ENCODE data around the gene ZNF841.
"Not testable (repeated sequence)": the region's sequence is repeated elsewhere in the genome, so short reads cannot be mapped to it uniquely, and the experiment has no call there.

ZNF841 gene

DNA sequence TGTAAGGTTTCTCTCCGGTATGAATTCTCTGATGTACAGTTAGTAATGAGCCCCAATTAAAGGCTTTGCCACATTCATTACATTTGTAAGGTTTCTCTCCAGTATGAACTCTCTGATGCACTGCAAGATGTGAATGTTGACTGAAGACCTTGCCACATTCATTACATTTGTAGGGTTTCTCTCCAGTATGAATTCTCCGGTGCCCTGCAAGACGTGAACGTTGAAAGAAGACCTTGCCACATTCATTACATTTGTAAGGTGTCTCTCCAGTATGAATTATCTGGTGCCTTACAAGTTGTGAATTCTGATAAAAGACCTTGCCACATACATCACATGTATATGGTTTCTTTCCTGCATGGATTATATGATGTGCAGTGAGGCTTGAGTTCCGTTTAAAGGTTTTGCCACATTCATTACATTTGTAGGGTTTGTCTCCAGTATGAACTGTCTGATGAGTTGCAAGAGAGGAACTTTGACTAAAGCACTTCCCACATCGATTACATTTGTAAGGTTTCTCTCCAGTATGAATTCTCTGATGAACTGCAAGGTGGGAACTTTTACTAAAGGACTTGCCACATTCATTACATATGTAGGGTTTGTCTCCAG, 29.2 kb downstream of the ZNF841 start:
- no peak for DNase-seq

- no peak for DNase-seq
Measured at GRCh38 chr19:52065399-52065798, 30.2 kb downstream of the ZNF841 start.

GRCh38 chr19:52056480-52056879, 39.1 kb downstream of the ZNF841 start:
- not testable (repeated sequence) for DNase-seq

DNA sequence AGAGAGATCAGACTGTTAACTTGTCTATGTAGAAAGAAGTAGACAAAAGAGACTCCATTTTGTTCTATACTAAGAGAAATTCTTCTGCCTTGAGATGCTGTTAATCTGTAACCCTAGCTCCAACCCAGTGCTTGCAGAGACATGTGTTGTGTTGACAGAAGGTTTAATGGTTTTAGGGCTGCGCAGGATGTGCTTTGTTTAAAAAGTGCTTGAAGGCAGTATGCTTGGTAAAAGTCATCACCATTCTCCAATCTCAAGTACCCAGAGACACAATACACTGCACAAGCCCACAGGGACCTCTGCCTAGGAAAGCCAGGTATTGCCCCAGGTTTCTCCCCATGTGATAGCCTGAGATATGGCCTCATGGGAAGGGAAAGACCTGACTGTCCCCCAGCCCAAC, 43.8 kb downstream of the ZNF841 start:
- not testable (repeated sequence) for DNase-seq

- DNase-seq = no peak
Measured at GRCh38 chr19:52048555-52049501, 46.7 kb downstream of the ZNF841 start, which contains the start of gene ZNF432. TSS of gene ZNF432 (minus strand) at chr19:52048838. CDS start at chr19:52046868, 1,970 bp downstream.

DNA sequence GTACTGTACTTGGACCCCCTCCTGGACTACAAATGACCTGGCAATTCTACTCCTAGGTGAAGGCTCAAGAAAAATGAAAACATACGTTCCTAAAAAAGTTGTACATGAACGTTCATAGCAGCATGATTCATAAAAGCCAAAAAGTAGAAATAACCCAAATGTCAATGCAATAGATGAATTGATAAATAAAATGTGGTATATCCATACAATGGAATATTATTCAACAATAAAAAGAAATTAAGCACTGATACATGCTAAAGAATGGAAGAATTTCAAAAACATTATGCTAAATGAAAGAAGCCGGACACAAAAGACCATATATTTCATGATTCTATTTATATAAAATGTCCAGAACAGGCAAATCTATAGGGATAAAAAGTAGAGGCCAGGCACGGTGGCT, 56.4 kb downstream of the ZNF841 start:
- no peak for DNase-seq

GRCh38 chr19:52034051-52034728, 61.4 kb downstream of the ZNF841 start:
- DNase-seq = no peak

DNA sequence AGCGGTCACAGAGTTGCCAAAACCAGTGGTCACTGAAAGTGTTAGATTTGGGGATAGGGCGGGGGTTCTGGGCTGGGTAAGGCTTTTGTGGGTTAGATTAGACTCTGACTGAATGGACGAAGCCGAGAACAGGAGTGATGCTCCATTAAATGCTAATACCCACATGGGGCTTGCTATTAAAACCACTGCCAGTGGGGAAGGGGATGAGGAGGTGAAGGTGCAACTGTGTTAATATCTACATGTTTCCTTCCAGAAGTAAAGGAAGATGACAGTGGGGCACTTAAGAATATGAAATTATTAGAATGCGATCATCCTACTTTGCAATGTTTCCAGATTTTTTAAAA, 66.8 kb downstream of the ZNF841 start:
- no peak for DNase-seq

DNA sequence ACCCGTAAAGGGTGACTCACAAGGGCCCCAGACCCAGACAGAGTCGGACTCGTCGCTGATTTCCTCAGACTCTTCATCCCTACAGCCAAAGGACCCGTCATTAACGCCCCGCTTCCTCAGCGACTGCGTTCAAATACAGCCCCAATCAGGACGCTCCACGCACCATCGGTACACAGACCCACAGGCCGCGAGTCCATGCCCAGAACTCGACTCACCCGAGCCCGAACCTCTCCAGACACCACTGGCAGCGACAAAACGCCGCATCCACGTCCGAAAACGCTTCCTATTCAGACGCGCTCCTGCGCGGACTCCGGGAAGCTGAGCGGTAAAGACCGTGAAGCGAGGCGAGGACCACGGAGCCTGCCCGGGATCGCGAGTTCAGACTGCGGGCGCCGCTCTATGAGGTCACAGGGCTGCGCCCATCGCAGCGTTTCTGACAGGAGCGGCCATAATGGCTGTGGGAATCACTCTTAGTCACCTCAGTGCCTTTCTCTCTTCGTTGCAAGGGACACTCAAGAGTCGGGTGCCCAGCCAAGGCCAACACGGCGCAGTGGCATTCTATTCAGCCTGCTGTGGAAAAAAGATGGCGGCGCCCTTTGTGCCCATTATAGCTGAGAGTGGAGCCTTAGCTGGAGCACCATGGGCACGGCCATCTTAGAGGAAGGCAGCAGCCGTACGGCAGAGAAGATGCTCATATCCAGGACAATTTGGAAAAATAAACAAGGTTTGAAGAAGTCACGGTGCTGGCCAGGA, 67.4 kb downstream of the ZNF841 start, which contains the start of gene ZNF614:
ZNF614 (minus strand) TSS at position 353 of the 753 bp plus-strand sequence. CDS start 2,634 bp downstream, outside the sequence.
- peak; percentile 73 to 86 for DNase-seq

GRCh38 chr19:52026255-52026990, 69.1 kb downstream of the ZNF841 start:
- not testable (repeated sequence) for DNase-seq

DNA sequence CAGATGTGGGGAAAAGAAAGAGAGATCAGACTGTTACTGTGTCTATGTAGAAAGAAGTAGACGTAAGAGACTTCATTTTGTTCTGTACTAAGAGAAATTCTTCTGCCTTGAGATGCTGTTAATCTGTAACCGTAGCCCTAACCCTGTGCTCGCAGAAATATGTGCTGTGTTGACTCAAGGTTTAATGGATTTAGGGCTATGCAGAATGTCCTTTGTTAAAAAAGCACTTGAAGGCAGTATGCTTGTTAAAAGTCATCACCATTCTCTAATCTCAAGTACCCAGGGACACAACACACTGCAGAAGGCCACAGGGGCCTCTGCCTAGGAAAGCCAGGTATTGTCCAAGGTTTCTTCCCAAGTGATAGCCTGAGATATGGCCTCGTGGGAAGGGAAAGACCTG, 71.1 kb downstream of the ZNF841 start:
- not testable (repeated sequence) for DNase-seq

DNA sequence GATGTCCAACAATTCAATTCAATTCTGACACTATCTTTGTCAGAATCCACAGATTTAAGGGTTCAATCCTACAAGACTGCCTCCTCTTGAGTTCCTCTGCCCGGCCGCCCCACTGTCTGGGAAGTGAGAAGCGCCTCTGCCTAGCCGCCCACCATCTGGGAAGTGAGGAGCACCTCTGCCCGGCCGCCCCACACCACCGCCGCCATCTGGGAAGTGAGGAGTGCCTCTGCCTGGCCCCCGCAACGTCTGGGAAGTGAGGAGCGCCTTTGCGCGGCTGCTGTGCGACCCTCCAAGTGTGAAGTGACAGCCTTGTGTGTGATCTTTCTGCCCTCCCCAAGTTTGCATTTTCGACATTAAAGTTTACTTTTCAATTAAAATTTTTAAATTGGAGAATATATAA, 73.4 kb downstream of the ZNF841 start:
- no peak for DNase-seq

DNA sequence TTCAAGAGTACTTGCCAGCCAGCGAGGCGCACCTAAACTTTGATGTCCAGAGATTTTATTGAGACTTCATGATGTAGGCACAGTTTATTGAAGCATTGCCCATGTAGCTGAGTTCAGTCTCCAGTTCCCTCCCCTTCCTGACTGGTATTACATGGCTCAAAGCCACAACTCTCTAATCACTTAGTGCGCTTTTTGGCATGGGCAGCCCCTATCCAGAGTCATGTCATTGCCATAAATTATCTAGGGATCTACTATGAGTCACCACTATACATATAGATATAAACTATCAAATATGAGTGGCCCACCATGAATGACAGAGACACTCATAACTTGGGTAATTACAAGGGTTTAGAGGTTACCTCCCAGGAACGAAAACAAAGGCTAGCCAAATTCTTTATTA, 75.1 kb downstream of the ZNF841 start:
- DNase-seq = no peak
